ENCODE data around the gene CBX7.

CBX7 gene

DNA sequence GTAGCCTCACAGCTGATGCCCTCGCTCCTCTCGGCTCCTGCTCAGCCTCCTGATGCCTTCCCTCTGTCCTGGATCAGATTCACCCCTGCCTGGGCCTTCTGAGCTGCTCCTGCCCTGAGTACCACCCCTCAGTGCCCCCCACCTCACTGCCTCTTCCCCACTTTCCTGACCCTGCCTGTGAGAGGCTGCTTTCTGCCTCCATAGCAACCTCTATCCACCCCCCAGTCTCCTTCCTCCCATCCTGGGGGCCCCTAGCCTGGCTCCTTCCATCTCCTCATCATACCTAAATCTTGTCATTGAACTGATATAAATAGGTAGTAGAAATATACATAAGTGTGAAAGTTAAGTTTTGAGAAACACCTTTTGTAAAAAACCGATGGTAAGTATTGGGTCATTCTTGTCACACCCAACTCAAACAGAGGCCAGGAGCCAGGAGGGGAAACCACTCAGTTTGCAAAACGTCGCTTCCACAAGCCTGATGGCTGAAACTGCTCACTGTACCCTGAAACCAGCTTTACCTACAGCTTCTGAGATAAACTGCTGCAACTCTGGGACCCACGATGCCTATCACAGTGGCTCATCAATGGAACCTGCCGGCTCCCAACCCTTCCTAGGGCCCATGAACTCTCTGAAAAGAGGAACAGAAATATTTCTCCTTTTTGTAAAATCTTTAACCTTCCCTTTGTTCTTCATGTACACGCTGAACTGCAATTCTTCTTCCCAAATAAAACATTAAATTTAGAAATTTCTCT lies 60.2 kb downstream of the CBX7 start:
- TF ChIP-seq EP300 (IDR thresholded peaks at IDR 0.05; ENCODE audit: borderline replicate concordance) (no peak), CEBPB (IDR thresholded peaks at IDR 0.05) (no peak), YY1 (IDR thresholded peaks at IDR 0.05; ENCODE audit: low read depth) (no peak), TEAD4 (IDR thresholded peaks at IDR 0.05) (no peak), NFIC (IDR thresholded peaks at IDR 0.05) (no peak)
- TF ChIP-seq, protein P1, sequence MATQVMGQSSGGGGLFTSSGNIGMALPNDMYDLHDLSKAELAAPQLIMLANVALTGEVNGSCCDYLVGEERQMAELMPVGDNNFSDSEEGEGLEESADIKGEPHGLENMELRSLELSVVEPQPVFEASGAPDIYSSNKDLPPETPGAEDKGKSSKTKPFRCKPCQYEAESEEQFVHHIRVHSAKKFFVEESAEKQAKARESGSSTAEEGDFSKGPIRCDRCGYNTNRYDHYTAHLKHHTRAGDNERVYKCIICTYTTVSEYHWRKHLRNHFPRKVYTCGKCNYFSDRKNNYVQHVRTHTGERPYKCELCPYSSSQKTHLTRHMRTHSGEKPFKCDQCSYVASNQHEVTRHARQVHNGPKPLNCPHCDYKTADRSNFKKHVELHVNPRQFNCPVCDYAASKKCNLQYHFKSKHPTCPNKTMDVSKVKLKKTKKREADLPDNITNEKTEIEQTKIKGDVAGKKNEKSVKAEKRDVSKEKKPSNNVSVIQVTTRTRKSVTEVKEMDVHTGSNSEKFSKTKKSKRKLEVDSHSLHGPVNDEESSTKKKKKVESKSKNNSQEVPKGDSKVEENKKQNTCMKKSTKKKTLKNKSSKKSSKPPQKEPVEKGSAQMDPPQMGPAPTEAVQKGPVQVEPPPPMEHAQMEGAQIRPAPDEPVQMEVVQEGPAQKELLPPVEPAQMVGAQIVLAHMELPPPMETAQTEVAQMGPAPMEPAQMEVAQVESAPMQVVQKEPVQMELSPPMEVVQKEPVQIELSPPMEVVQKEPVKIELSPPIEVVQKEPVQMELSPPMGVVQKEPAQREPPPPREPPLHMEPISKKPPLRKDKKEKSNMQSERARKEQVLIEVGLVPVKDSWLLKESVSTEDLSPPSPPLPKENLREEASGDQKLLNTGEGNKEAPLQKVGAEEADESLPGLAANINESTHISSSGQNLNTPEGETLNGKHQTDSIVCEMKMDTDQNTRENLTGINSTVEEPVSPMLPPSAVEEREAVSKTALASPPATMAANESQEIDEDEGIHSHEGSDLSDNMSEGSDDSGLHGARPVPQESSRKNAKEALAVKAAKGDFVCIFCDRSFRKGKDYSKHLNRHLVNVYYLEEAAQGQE (IDR thresholded peaks at IDR 0.05; ENCODE audit: low read depth), result no peak

DNA sequence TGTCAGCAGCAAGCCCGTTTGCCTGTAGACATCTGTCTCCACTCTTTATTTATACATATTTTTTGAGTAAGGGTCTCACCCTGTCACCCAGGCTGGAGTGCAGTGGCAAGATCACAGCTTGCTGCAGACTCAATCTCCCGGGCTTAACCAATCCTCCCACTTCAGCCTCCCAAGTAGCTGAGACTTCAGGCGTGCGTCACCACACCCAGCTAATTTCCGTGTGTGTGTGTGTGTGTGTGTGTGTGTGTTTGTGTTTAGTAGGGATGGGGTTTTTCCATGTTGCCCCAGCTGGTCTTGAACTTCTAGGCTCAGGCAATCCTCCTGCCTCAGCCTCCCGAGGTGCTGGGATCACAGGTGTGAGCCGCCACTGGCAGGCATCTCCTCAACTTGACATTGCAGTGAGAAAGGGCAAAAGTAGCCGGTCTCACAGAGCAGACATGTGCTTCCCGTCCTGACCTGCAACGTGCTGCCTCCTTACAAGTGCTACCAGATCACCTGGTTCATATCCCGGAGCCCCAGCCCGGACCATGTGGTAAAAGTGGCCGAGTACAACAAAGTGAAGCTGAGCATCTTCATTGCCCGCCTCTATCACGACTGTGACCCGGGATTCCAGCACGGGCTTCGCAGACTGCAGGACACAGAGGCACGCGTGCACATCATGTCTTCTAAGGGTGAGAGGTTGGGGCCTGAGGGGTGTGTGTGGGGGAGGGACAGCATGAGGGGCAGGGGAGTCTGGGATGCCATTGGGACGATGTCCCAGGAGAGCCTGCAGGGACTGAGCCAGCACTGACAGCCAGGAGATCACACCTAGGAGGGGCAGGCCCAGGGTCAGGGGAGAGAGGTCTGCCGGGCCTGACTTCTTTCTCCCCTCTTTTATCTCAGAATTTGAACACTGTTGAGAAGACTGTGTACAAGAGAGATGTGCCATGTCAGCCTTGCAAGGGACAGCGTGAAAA lies 61.1 kb downstream of the CBX7 start:
- TF ChIP-seq CEBPB (IDR thresholded peaks at IDR 0.05) (no peak), CREB1 (IDR thresholded peaks at IDR 0.05; ENCODE audit: low read depth) (no peak), NFIC (IDR thresholded peaks at IDR 0.05) (no peak), EP300 (IDR thresholded peaks at IDR 0.05; ENCODE audit: borderline replicate concordance) (no peak), FOXM1 (IDR thresholded peaks at IDR 0.05; ENCODE audit: borderline replicate concordance, low read depth) (no peak), TEAD4 (IDR thresholded peaks at IDR 0.05) (no peak), ZBTB7A (IDR thresholded peaks at IDR 0.05; ENCODE audit: low read depth) (no peak), TAF1 (IDR thresholded peaks at IDR 0.05; ENCODE audit: low read depth) (no peak), TCF12 (IDR thresholded peaks at IDR 0.05; ENCODE audit: low read depth) (no peak), EGR1 (IDR thresholded peaks at IDR 0.05) (no peak)
- TF ChIP-seq, protein P1 (IDR thresholded peaks at IDR 0.05; ENCODE audit: low read depth), result no peak

DNA sequence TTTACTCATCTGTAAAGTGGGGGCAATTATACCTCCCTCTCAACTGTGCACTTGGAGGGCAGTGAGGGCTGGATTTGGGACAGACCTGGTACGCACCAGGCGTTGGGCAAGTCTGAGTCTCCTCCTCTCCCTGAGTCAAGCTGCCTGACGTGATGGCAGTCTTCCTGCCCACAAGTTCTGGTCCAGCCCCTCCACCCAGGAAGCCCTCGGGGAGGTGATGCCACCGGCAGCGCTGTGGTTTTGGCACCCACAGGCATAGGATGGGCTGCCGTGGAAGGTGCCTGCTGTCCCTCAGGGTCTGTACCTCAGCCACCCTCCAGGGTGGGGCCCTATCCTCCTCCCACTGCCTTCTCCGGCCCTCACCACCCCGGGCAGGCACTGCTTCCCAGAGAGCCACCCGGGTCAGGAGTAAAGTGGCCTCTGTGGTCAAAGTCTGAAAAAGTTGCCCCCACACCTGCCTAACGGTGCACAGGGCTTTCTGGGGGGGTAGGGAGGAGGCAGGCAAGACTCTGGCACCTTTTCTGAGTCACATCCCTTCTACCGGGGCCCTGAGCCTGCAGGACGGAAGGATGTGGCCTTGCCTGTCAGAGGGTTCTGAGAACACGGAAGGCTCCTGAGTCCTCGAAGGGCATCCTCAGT lies 61.9 kb downstream of the CBX7 start:
- TF ChIP-seq EGR1 (IDR thresholded peaks at IDR 0.05), result no peak
- no peak for TF ChIP-seq TCF12 (IDR thresholded peaks at IDR 0.05; ENCODE audit: low read depth)
- no peak for TF ChIP-seq FOXM1 (IDR thresholded peaks at IDR 0.05; ENCODE audit: borderline replicate concordance, low read depth)
- no peak for TF ChIP-seq ZBTB7A (IDR thresholded peaks at IDR 0.05; ENCODE audit: low read depth)

DNA sequence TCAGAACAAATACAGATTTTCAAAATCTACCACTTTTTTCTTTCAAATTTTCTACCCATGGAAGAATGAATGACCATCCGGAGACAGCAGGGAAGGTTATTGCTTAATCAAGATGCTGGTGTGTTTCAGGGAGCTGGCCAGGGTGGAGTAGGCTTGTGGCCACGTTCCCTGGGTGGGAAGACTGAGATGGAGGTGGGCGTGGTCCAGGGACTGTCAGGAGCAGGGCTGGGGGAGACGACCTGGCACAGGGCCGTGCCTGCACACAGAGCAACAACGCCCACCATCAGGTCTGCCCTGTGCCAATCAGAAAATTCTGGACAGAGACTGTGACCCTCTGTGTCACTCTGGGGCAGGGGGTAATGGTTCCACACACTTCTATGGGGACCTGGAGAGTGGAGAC lies 62.6 kb downstream of the CBX7 start:
- TF ChIP-seq CEBPB (IDR thresholded peaks at IDR 0.05) (no peak), RAD21 (IDR thresholded peaks at IDR 0.05; ENCODE audit: low read depth) (no peak), FOXM1 (IDR thresholded peaks at IDR 0.05; ENCODE audit: borderline replicate concordance, low read depth) (no peak), TCF12 (IDR thresholded peaks at IDR 0.05; ENCODE audit: low read depth) (no peak), YY1 (IDR thresholded peaks at IDR 0.05; ENCODE audit: low read depth) (no peak), EP300 (IDR thresholded peaks at IDR 0.05; ENCODE audit: borderline replicate concordance) (no peak)
- TF ChIP-seq, protein P1 (IDR thresholded peaks at IDR 0.05; ENCODE audit: low read depth), result no peak

GRCh38 chr22:39088685-39089032 lies 63.8 kb downstream of the CBX7 start:
- no peak for TF ChIP-seq NFIC (IDR thresholded peaks at IDR 0.05)
- TF ChIP-seq TEAD4 (IDR thresholded peaks at IDR 0.05), result no peak
- TF ChIP-seq, protein P1 (IDR thresholded peaks at IDR 0.05; ENCODE audit: low read depth), result no peak
- TF ChIP-seq EP300 (IDR thresholded peaks at IDR 0.05; ENCODE audit: borderline replicate concordance), result no peak
- TF ChIP-seq TCF12 (IDR thresholded peaks at IDR 0.05; ENCODE audit: low read depth), result no peak
- TF ChIP-seq CREB1 (IDR thresholded peaks at IDR 0.05; ENCODE audit: low read depth), result no peak
- no peak for TF ChIP-seq YY1 (IDR thresholded peaks at IDR 0.05; ENCODE audit: low read depth)
- TF ChIP-seq FOXM1 (IDR thresholded peaks at IDR 0.05; ENCODE audit: borderline replicate concordance, low read depth), result no peak
- no peak for TF ChIP-seq MAX (IDR thresholded peaks at IDR 0.05)
- no peak for TF ChIP-seq EGR1 (IDR thresholded peaks at IDR 0.05)
- no peak for TF ChIP-seq RAD21 (IDR thresholded peaks at IDR 0.05; ENCODE audit: low read depth)
- no peak for TF ChIP-seq USF1 (IDR thresholded peaks at IDR 0.05)
- no peak for TF ChIP-seq ZBTB7A (IDR thresholded peaks at IDR 0.05; ENCODE audit: low read depth)

Data from Ishikawa (cell line).